GM12878 (cell line): ENCODE data around the gene MGMT. TPM values are rescaled to one million over a fixed set of nuclear protein-coding genes. Genes with fewer than 3 reads are reported as not detected.

Experiments used
- ATAC-seq: fragments of 200-7000 bp; cut with Tn5 transposase; 3 replicates; pipeline ENCODE4 v1.9.1; 2020; ENCODE audit warnings: mild to moderate bottlenecking, moderate library complexity
- BruUV-seq: library from RNA; stranded (reverse); fragments of 400-500 nt; replicated peaks from 2 replicates; lab custom pipeline; 2021; lab: Mats Ljungman, UMichigan
- CTCF ChIA-PET: fragments of 300-600 bp; sonication (Branson Sonifier 250); formaldehyde crosslinking; extraction: SDS; loops from one replicate; lab custom pipeline; 2021; ENCODE audit warnings: inconsistent platforms; lab: Yijun Ruan, JAX
- POLR2A ChIA-PET: fragments of 350-600 bp; formaldehyde crosslinking; extraction: SDS; loops from one replicate; lab custom pipeline; 2021; ENCODE audit warnings: inconsistent platforms; lab: Charles Lee
- RAD21 ChIA-PET: fragments of 300-600 bp; sonication (Branson Sonifier 250); formaldehyde crosslinking; loops from one replicate; lab custom pipeline; 2023; ENCODE audit warnings: antibody characterized with exemption; ENCODE audit not compliant: unreplicated experiment; lab: Charles Lee
- SMC1A ChIA-PET: fragments of 300-600 bp; sonication (Branson Sonifier 250); formaldehyde crosslinking; loops from one replicate; lab custom pipeline; 2023; ENCODE audit not compliant: unreplicated experiment, uncharacterized antibody; lab: Charles Lee
- DNase-seq: peaks from one replicate; pipeline ENCODE4 v3.0.0-alpha.2; 2011; ENCODE audit warnings: low read depth, low spot score
- FAIRE-seq: peaks from 3 replicates; lab custom pipeline; 2011; peaks lifted over from hg19 to GRCh38; lab: Jason Lieb, UNC
- H2AFZ ChIP-seq: 2 replicates; pipeline ENCODE4 v1.6.0; 2011; ENCODE audit warnings: low read depth, low read length, control low read depth; ENCODE audit not compliant: control insufficient read depth
- H3K27ac ChIP-seq: 2 replicates; pipeline ENCODE4 v1.5.1; 2011; ENCODE audit warnings: control low read depth; ENCODE audit not compliant: control insufficient read depth, insufficient read depth
- H3K27me3 ChIP-seq, 2 experiments: replicated peaks in 1 of 2; 2 replicates each; pipeline versions ENCODE4 v1.6.0 to v1.6.1; 2011; ENCODE audit warnings: low read length in 1 of 2; ENCODE audit not compliant: control insufficient read depth in 2 of 2, insufficient read depth in 2 of 2
- H3K36me3 ChIP-seq, 2 experiments: 2 replicates each; pipeline ENCODE4 v1.5.1; 2011; ENCODE audit warnings: low read length in 1 of 2; ENCODE audit not compliant: control insufficient read depth in 2 of 2, insufficient read depth in 2 of 2
- H3K4me1 ChIP-seq: 2 replicates; pipeline ENCODE4 v1.6.1; 2011; ENCODE audit warnings: mild to moderate bottlenecking, low read length, moderate library complexity, mixed read lengths; ENCODE audit not compliant: control insufficient read depth, insufficient read depth
- H3K4me2 ChIP-seq: 2 replicates; pipeline ENCODE4 v1.6.0; 2011; ENCODE audit warnings: control low read depth; ENCODE audit not compliant: control insufficient read depth, insufficient read depth
- H3K4me3 ChIP-seq: fragments of 200-600 bp; sonication (generic); 2 replicates; pipeline ENCODE4 v1.5.1; 2016
- H3K79me2 ChIP-seq: 2 replicates; pipeline ENCODE4 v1.6.0; 2011; ENCODE audit warnings: low read length; ENCODE audit not compliant: control insufficient read depth, insufficient read depth
- H3K9ac ChIP-seq: 2 replicates; pipeline ENCODE4 v1.8.0; 2011; ENCODE audit warnings: low read length, control low read depth, mixed read lengths; ENCODE audit not compliant: control insufficient read depth, insufficient read depth
- H3K9me3 ChIP-seq: replicated peaks from 3 replicates; pipeline ENCODE4 v1.5.1; 2011; ENCODE audit warnings: mild to moderate bottlenecking, low read length; ENCODE audit not compliant: control insufficient read depth, insufficient read depth
- H4K20me1 ChIP-seq: 2 replicates; pipeline ENCODE4 v1.6.0; 2011; ENCODE audit not compliant: control insufficient read depth, insufficient read depth
- BHLHE40 ChIP-seq, 2 experiments: fragments of 450-650 bp in 1 of 2; IDR thresholded peaks; 2 replicates each; pipeline ENCODE4 v1.6.1; 2011 to 2017; ENCODE audit warnings: low read depth in 2 of 2, borderline replicate concordance in 1 of 2, improper control_type of control experiment in 1 of 2, low read length in 1 of 2, mild to moderate bottlenecking in 1 of 2
- KDM1A ChIP-seq: fragments of 200-600 bp; sonication (generic); IDR thresholded peaks from 2 replicates; pipeline ENCODE4 v1.6.1; 2016; ENCODE audit warnings: borderline replicate concordance
- MLLT1 ChIP-seq: fragments of 450-650 bp; IDR thresholded peaks from 2 replicates; pipeline ENCODE4 v1.6.1; 2016; ENCODE audit warnings: mild to moderate bottlenecking
- MTA2 ChIP-seq: fragments of 450-650 bp; IDR thresholded peaks from 2 replicates; pipeline ENCODE4 v1.6.1; 2016; ENCODE audit warnings: low read depth, mild to moderate bottlenecking, moderate library complexity
- PBX3 ChIP-seq: IDR thresholded peaks from 2 replicates; pipeline ENCODE4 v1.6.1; 2011; ENCODE audit warnings: mild to moderate bottlenecking, low read depth, low read length, moderate library complexity; ENCODE audit not compliant: insufficient replicate concordance
- POLR2AphosphoS2 ChIP-seq: IDR thresholded peaks from 2 replicates; pipeline ENCODE4 v1.6.1; 2011; ENCODE audit warnings: low read depth, mild to moderate bottlenecking, low read length, improper control_type of control experiment, moderate library complexity
- RFX5 ChIP-seq: IDR thresholded peaks from 2 replicates; pipeline ENCODE4 v1.6.1; 2011; ENCODE audit warnings: low read depth, low read length, improper control_type of control experiment
- RUNX3 ChIP-seq: IDR thresholded peaks from 2 replicates; pipeline ENCODE4 v1.6.1; 2012; ENCODE audit warnings: low read length, inconsistent platforms
- SMAD1 ChIP-seq: fragments of 450-650 bp; IDR thresholded peaks from 2 replicates; pipeline ENCODE4 v1.6.1; 2018; ENCODE audit warnings: mild to moderate bottlenecking, low read depth; ENCODE audit not compliant: partially characterized antibody
- TBL1XR1 ChIP-seq: IDR thresholded peaks from 2 replicates; pipeline ENCODE4 v1.6.1; 2012; ENCODE audit warnings: low read depth, low read length, improper control_type of control experiment
- ZNF592 ChIP-seq: fragments of 450-650 bp; IDR thresholded peaks from 2 replicates; pipeline ENCODE4 v1.6.1; 2017; ENCODE audit warnings: mild to moderate bottlenecking, moderate library complexity
- ZNF622 ChIP-seq: fragments of 450-650 bp; IDR thresholded peaks from 2 replicates; pipeline ENCODE4 v1.6.1; 2017; ENCODE audit warnings: mild to moderate bottlenecking, inconsistent platforms
- WGBS: methylation state at CpG from one replicate; pipeline ENCODE4 v1.1.6; 2016; ENCODE audit warnings: low lambda C conversion rate; ENCODE audit not compliant: insufficient replicate concordance, insufficient coverage; ENCODE audit errors: missing lambda C conversion rate; 5-methylcytosine and 5-hydroxymethylcytosine counted together
- in situ Hi-C: fragments of 300-500 bp; cut with MboI; formaldehyde crosslinking; loops from 9 replicates; pipeline ENCODE4 v1.14.3; 2018; ENCODE audit warnings: mixed read lengths
- intact Hi-C: fragments of 100-400 bp; cut with micrococcal nuclease; formaldehyde crosslinking; loops from one replicate; pipeline ENCODE4 v1.14.2; 2022; ENCODE audit not compliant: unreplicated experiment
- polyA plus RNA-seq, 11 experiments: library from polyadenylated mRNA; depleted of rRNA in 4 of 11; unstranded in 6 of 11; stranded (reverse) in 5 of 11; fragments of >200 nt; fragmentation: Nextera tagmentation in 4 of 11; fragmentation: Illumina TruSeq in 1 of 11; extraction: Ambion mirVana in 4 of 11; extraction: Trizol in 1 of 11; gene quantifications; 1 replicate in 1 of 11; 2 replicates in 10 of 11; pipeline versions ENCODE4 v1.2.1 to v1.2.3, GENCODE V29; 2011 to 2016; ENCODE audit warnings: inconsistent platforms in 2 of 11, missing spikeins in 2 of 11, low read depth in 1 of 11
- total RNA-seq, 4 experiments: library from RNA; depleted of rRNA in 3 of 4; stranded (reverse); fragments of >200 nt in 3 of 4; fragmentation: Illumina TruSeq in 1 of 4; extraction: Trizol in 1 of 4; gene quantifications; 2 replicates each; pipeline versions ENCODE4 v1.2.1 to v1.2.3, GENCODE V29; 2013 to 2021

The MGMT gene
- total and polyA plus RNA-seq, 10 of the 15 experiments (the other 5 are each of a cell fraction or from before 2014, with no cell fraction given): 0.16 to 24.2 (median 13.3) TPM

- H3K4me1 ChIP-seq: no peaks in the 10 kb centered on the region
- H3K4me2 ChIP-seq: no peak overlapping the region
- no peak overlapping the region for H3K9ac ChIP-seq
- ChIA-PET SMC1A (no interaction called here), RAD21 (no interaction called here), CTCF (no interaction called here), POLR2A (no interaction called here)
- no peak for DNase-seq
- BruUV-seq: no TSS peak
- FAIRE-seq: no peak
- WGBS: 72% methylated on average over 7 of the region's 7 CpGs
- no peaks in the 10 kb centered on the region for H3K9me3 ChIP-seq
- intact Hi-C loops: no loop called here
- no peaks in the 10 kb centered on the region for H3K79me2 ChIP-seq
- ATAC-seq: no peak
- no peak overlapping the region for H3K27ac ChIP-seq
- H3K4me3 ChIP-seq: no peak overlapping the region
- H3K27me3 ChIP-seq: no peaks in the 10 kb centered on the region
- in situ Hi-C loops: no loop called here
- no peaks in the 10 kb centered on the region for H4K20me1 ChIP-seq
- no peak for TF ChIP-seq SMAD1
- no peak for TF ChIP-seq BHLHE40 (IDR thresholded peaks at IDR 0.05; ENCODE audit: borderline replicate concordance in 1 of 2, low read depth in 2 of 2, low read length in 1 of 2)
- no peak overlapping the region for H2AFZ ChIP-seq
- H3K36me3 ChIP-seq: no peaks in the 10 kb centered on the region
These were observed 154.0 kb downstream of the MGMT start for GRCh38 chr10:129621062-129621461.

DNA sequence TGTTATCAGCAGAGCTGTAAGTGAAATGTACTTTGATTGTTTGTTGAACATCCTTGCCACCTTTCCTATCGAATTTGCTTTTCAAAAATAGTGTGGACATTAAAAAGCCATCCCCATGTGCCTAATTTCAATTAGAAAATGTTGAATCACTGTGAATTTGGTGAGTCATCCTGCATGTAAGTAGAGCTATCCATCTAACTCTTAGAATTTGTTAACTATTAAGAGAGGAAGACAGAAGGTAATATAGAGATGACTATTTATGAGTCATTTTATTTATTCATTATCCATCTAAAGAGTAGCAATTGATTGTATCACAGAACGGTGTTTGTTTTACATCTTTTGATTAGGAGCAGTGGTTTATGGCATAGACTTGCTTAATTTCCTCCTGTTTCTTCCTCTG is 154.7 kb downstream of the MGMT start:
- Histone ChIP-seq H2AFZ (no peak overlapping the region), H3K9ac (no peak overlapping the region), H3K4me2 (no peak overlapping the region), H3K27me3 (no peaks in the 10 kb centered on the region), H3K4me3 (no peak overlapping the region), H3K36me3 (no peaks in the 10 kb centered on the region), H4K20me1 (no peaks in the 10 kb centered on the region), H3K4me1 (no peaks in the 10 kb centered on the region), H3K79me2 (no peaks in the 10 kb centered on the region), H3K27ac (no peak overlapping the region), H3K9me3 (no peaks in the 10 kb centered on the region)
- intact Hi-C loops (no loop called here), in situ Hi-C loops (no loop called here)
- RAD21 ChIA-PET: no interaction called here
- FAIRE-seq (no peak), ATAC-seq (no peak), DNase-seq (no peak)
- WGBS: 70% methylated on average over 2 of the region's 2 CpGs
- POLR2A ChIA-PET: no interaction called here
- CTCF ChIA-PET: no interaction called here
- SMC1A ChIA-PET: no interaction called here
- BruUV-seq: no TSS peak
- TF ChIP-seq RUNX3 (no peak), POLR2AphosphoS2 (no peak), RFX5 (no peak), MLLT1 (no peak), ZNF592 (no peak), PBX3 (no peak), ZNF622 (no peak), TBL1XR1 (no peak), MTA2 (no peak), KDM1A (no peak)
